Esophagus muscularis mucosa (tissue), 4 donors: Measurements from ENCODE around the gene RTP4.

Source experiments
- EP300 ChIP-seq: sonication (generic); formaldehyde crosslinking; IDR thresholded peaks from one replicate; pipeline ENCODE4 v1.6.1; 2017; ENCODE audit warnings: antibody characterized with exemption
- POLR2AphosphoS5 ChIP-seq, 2 donors: sonication (generic); formaldehyde crosslinking; IDR thresholded peaks; one replicate each; pipeline ENCODE4 v1.6.1; 2017; ENCODE audit warnings: antibody characterized with exemption in 2 of 2
- TF ChIP-seq, protein P1 (sequence below), 3 experiments: fragments of 200-600 bp in 2 of 3; fragments of 450-650 bp in 1 of 3; sonication (generic) in 2 of 3; IDR thresholded peaks; one replicate each; pipeline ENCODE4 v1.5.1; 2017 to 2019; ENCODE audit warnings: antibody characterized with exemption in 3 of 3, mild to moderate bottlenecking in 2 of 3, moderate library complexity in 1 of 3

- TF ChIP-seq, protein P1, sequence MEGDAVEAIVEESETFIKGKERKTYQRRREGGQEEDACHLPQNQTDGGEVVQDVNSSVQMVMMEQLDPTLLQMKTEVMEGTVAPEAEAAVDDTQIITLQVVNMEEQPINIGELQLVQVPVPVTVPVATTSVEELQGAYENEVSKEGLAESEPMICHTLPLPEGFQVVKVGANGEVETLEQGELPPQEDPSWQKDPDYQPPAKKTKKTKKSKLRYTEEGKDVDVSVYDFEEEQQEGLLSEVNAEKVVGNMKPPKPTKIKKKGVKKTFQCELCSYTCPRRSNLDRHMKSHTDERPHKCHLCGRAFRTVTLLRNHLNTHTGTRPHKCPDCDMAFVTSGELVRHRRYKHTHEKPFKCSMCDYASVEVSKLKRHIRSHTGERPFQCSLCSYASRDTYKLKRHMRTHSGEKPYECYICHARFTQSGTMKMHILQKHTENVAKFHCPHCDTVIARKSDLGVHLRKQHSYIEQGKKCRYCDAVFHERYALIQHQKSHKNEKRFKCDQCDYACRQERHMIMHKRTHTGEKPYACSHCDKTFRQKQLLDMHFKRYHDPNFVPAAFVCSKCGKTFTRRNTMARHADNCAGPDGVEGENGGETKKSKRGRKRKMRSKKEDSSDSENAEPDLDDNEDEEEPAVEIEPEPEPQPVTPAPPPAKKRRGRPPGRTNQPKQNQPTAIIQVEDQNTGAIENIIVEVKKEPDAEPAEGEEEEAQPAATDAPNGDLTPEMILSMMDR (IDR thresholded peaks at IDR 0.05): no peak
- TF ChIP-seq POLR2AphosphoS5 (IDR thresholded peaks at IDR 0.05) (no peak), EP300 (no peak)
Observed at GRCh38 chr3:187377842-187378241, 9.7 kb downstream of the RTP4 start.
